Activated CD4-positive, alpha-beta memory T cell treated with anti-CD3 and anti-CD28 coated beads for 36 hours (primary cell): ENCODE data around the gene PDE4B. TPM values are rescaled to one million over a fixed set of nuclear protein-coding genes. Genes with fewer than 3 reads are reported as not detected.

Experiments used
- CTCF ChIA-PET: fragments of 350-600 bp; sonication (Branson Sonifier 250); formaldehyde crosslinking; loops from one replicate; lab custom pipeline; 2021; ENCODE audit warnings: antibody characterized with exemption, inconsistent platforms; lab: Charles Lee
- POLR2A ChIA-PET: fragments of 350-600 bp; sonication (Branson Sonifier 250); formaldehyde crosslinking; loops from one replicate; lab custom pipeline; 2021; ENCODE audit warnings: antibody characterized with exemption; lab: Charles Lee
- DNase-seq: peaks from one replicate; pipeline ENCODE4 v3.0.0-alpha.2; 2020
- H3K27ac Mint-ChIP-seq: one replicate; pipeline ENCODE4 v1.8.0; 2021; ENCODE audit warnings: mixed read lengths
- H3K27me3 Mint-ChIP-seq: one replicate; pipeline ENCODE4 v1.8.0; 2021; ENCODE audit warnings: mixed read lengths
- H3K36me3 Mint-ChIP-seq: one replicate; pipeline ENCODE4 v1.8.0; 2021; ENCODE audit warnings: mixed read lengths
- H3K4me1 Mint-ChIP-seq: one replicate; pipeline ENCODE4 v1.8.0; 2021; ENCODE audit warnings: low read depth, mixed read lengths
- H3K4me3 Mint-ChIP-seq: one replicate; pipeline ENCODE4 v1.8.0; 2021; ENCODE audit warnings: mild to moderate bottlenecking, mixed read lengths
- H3K9me3 Mint-ChIP-seq: one replicate; pipeline ENCODE4 v1.8.0; 2021; ENCODE audit warnings: mixed read lengths
- intact Hi-C: fragments of 100-400 bp; cut with micrococcal nuclease; formaldehyde crosslinking; loops from one replicate; pipeline ENCODE4 v1.15.1; 2023
- total RNA-seq, 2 experiments: library from RNA; stranded (reverse); gene quantifications; one replicate each; pipeline ENCODE4 v1.2.3, GENCODE V29; 2021

PDE4B gene
- total RNA-seq, 2 experiments from 2014 or later = 34.7 to 38.3 TPM

DNA sequence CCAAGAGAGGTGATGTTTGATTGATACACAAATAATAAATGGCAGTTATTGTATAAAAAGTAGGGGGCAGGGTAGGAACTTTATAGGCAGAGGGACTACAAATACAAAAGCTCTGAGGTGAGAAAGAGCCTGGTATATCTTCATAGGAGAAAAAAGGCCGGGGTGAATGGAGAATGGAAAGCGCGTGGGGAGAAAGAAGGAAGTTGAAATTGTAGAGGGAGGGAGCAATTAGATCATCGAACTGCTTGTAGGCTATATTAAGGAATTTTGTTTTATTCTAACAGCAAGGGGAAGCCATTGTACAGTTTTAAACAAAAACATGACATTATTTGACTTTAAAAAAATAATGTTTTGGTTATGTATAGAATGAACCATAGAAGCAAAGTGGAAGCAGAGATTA lies 147.4 kb downstream of the PDE4B start:
- ChIA-PET POLR2A (no interaction called here), CTCF (interaction anchor here (0.6 to 0.8 kb wide), 2 partner anchors 7 to 303 kb away, joined by 3 to 4 read pairs; no protein-coding TSS in a partner anchor)
- H3K4me3 Mint-ChIP-seq = no peak overlapping the region
- intact Hi-C loops = no loop called here
- peaks cover 1% of the 10 kb centered on the region for H3K27me3 Mint-ChIP-seq
- no peaks in the 10 kb centered on the region for H3K36me3 Mint-ChIP-seq
- no peaks in the 10 kb centered on the region for H3K4me1 Mint-ChIP-seq
- no peak for DNase-seq
- no peaks in the 10 kb centered on the region for H3K9me3 Mint-ChIP-seq
- H3K27ac Mint-ChIP-seq = no peak overlapping the region

DNA sequence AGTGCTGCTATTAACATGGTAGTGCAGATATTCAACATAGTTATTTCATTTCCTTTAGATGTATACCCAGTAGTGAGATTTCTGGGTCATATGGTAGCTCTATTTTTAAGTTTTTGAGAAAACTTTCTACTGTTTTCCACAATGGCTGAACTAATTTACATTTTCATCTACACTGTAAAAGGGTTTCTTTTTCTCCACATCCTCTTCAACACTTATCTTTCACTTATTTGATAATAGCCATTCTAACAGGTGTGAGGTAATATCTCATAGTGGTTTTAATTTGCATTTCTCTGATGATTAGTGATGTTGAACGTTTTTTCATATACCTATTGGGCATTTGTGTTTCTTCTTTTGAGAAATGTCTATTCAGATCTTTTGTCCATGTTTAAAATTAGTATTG lies 149.8 kb downstream of the PDE4B start:
- Mint-ChIP-seq H3K4me1 (no peaks in the 10 kb centered on the region), H3K4me3 (no peak overlapping the region), H3K36me3 (no peaks in the 10 kb centered on the region), H3K27me3 (peaks cover 3% of the 10 kb centered on the region), H3K27ac (no peak overlapping the region), H3K9me3 (no peaks in the 10 kb centered on the region)
- DNase-seq = no peak
- ChIA-PET POLR2A (interaction anchor here (0.6 kb wide), 1 partner anchor 740 kb away, joined by 3 read pairs; no protein-coding TSS in a partner anchor), CTCF (interaction anchor here (0.6 to 0.8 kb wide), 3 partner anchors 17 to 300 kb away, joined by 3 to 5 read pairs (median 3); no protein-coding TSS in a partner anchor)
- intact Hi-C loops = no loop called here

DNA sequence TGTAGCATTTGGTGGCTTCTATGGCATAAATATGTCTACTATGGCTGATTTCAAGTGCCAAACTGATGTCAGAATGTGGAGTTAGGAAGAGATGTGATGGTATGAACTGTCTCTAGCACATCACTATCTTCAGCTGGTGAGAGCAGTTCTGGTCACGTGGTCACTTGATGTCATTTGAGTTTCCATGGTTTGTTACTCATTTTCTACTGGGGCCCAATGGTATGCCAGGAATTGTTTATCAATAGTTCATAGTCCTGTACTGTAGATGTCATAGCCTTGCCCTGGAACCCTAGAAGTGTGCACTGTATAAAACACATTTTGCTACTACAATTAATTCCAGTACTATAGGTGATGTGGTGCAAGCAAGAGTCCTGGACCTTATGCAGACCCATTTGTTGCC lies 153.7 kb downstream of the PDE4B start:
- POLR2A ChIA-PET = no interaction called here

GRCh38 chr1:65946960-65947359 lies 154.3 kb downstream of the PDE4B start:
- ChIA-PET POLR2A (no interaction called here), CTCF (no interaction called here)
- H3K27ac Mint-ChIP-seq = no peak overlapping the region
- intact Hi-C loops = no loop called here
- no peak for DNase-seq
- peaks cover 5% of the 10 kb centered on the region for H3K27me3 Mint-ChIP-seq
- H3K4me3 Mint-ChIP-seq = no peak overlapping the region
- no peaks in the 10 kb centered on the region for H3K9me3 Mint-ChIP-seq
- peaks cover under 1% of the 10 kb centered on the region for H3K4me1 Mint-ChIP-seq
- no peaks in the 10 kb centered on the region for H3K36me3 Mint-ChIP-seq

More for the DNA sequence above, 153.7 kb downstream of the PDE4B start:
- Mint-ChIP-seq H3K27me3 (peaks cover 3% of the 10 kb centered on the region), H3K36me3 (no peaks in the 10 kb centered on the region), H3K9me3 (no peaks in the 10 kb centered on the region), H3K4me3 (no peak overlapping the region), H3K27ac (no peak overlapping the region), H3K4me1 (no peaks in the 10 kb centered on the region)
- CTCF ChIA-PET = no interaction called here
- intact Hi-C loops = no loop called here
- DNase-seq = no peak

DNA sequence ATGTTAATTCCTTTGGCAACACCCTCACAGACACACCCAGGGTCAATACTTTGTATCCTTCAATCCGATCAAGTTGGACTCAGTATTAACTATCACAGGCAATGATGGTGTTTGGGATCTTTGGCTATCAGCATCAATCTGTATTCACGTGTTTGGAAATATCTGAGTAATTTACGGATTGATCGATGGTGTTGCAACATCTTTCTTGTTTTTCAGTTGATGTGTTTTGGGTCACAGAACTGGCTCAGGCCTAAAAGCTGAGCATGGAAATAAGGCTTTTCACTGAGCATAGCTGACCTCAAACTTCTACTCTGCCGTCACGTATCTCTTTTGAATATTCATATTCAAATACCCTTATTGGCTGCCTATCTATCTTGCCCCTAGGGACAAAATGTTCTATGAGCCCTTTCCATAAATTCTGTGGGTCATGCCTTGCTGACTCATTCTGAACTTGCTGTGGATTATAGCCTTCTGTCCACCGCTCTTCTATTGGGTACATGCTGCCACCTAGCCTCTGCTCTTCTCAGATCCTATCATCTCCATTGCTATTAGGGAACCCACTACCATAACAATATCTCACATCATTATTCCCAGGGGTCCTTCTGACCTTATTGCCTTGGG lies 156.0 kb downstream of the PDE4B start:
- no peaks in the 10 kb centered on the region for H3K9me3 Mint-ChIP-seq
- no peak overlapping the region for H3K4me3 Mint-ChIP-seq
- no peaks in the 10 kb centered on the region for H3K36me3 Mint-ChIP-seq
- no peak for DNase-seq
- intact Hi-C loops = no loop called here
- H3K27me3 Mint-ChIP-seq = peaks cover 4% of the 10 kb centered on the region
- ChIA-PET CTCF (interaction anchor here (1.0 kb wide), 1 partner anchor 294 kb away, joined by 3 read pairs; no protein-coding TSS in a partner anchor), POLR2A (no interaction called here)
- H3K4me1 Mint-ChIP-seq = peaks cover 12% of the 10 kb centered on the region
- H3K27ac Mint-ChIP-seq = no peak overlapping the region

DNA sequence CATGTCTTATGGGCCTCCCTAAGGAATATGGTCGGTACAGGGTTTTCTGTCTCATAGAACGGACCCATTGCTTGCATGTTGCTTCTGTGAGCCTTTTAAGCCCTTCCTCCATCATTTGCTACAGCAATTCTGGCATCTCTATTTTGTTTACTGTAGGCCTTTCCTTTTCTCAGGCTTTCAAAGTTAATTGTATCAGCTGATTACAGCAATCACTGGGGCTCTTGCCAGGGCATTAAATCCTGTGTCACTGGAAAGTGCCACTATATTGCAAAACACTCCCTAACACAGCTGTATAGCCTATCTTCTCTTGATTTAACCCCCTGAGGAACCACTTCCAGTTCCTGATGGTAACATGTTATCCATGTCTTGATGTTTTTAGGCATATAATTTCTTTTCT lies 156.5 kb downstream of the PDE4B start:
- Mint-ChIP-seq H3K36me3 (no peaks in the 10 kb centered on the region), H3K4me3 (no peak overlapping the region), H3K4me1 (peaks cover 12% of the 10 kb centered on the region), H3K27ac (no peak overlapping the region), H3K9me3 (no peaks in the 10 kb centered on the region), H3K27me3 (peaks cover 4% of the 10 kb centered on the region)
- DNase-seq = no peak
- intact Hi-C loops = no loop called here
- POLR2A ChIA-PET = no interaction called here
- CTCF ChIA-PET = no interaction called here

DNA sequence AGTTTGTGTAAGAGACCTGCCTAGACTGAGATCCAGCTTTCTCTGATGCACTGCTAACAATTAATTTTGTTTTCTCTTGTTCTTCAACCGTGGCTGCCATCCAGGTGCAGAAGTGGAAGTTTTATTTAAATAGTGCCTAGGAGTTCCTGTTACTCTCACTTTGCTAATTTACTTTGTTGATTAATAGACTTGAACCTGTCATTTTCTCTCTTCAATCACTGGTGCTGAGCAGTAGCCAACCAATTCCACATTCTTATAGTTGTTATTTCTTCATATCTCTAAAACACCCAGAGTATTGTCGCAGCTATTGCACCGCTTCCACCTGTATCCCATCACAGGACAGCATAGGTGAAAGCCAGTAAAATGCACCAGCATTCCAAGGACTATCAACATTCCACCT lies 157.2 kb downstream of the PDE4B start:
- Mint-ChIP-seq H3K4me3 (no peak overlapping the region), H3K36me3 (no peaks in the 10 kb centered on the region), H3K9me3 (no peaks in the 10 kb centered on the region), H3K27ac (no peak overlapping the region), H3K4me1 (peaks cover 12% of the 10 kb centered on the region), H3K27me3 (peaks cover 4% of the 10 kb centered on the region)
- ChIA-PET CTCF (interaction anchor here (1.0 kb wide), 1 partner anchor 496 kb away, joined by 3 read pairs; no protein-coding TSS in a partner anchor), POLR2A (no interaction called here)
- no peak for DNase-seq
- intact Hi-C loops = loop anchor here (5.0 to 10.0 kb wide), 2 partner anchors 138 to 715 kb away; no protein-coding TSS in a partner anchor

DNA sequence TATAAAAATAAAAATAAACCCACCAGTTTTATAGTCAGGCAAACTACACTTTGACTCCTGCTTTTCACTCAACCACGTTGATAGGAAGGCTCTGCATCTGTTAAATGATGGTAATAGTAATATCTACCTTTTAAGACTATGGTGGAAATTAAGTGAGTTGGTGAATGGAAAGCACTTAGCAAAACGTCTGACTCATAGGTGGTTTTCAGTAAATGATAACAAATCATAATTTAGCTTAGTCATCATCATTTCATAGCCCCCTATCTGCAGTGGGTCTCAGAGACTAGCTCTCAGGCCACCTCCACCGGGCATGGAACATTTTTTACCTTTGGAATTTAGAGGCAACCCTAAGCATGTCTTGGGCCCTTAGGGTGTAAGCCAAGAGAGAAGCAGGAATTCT lies 160.0 kb downstream of the PDE4B start:
- Mint-ChIP-seq H3K4me1 (peaks cover 12% of the 10 kb centered on the region), H3K36me3 (no peaks in the 10 kb centered on the region), H3K27ac (no peak overlapping the region), H3K4me3 (no peak overlapping the region), H3K27me3 (peaks cover 2% of the 10 kb centered on the region), H3K9me3 (no peaks in the 10 kb centered on the region)
- CTCF ChIA-PET = interaction anchor here (1.6 to 3.0 kb wide), 2 partner anchors 290 to 493 kb away, joined by 8 to 21 read pairs; no protein-coding TSS in a partner anchor
- intact Hi-C loops = loop anchor here (5.0 to 10.0 kb wide), 2 partner anchors 140 to 718 kb away; no protein-coding TSS in a partner anchor
- DNase-seq = no peak
- POLR2A ChIA-PET = no interaction called here

DNA sequence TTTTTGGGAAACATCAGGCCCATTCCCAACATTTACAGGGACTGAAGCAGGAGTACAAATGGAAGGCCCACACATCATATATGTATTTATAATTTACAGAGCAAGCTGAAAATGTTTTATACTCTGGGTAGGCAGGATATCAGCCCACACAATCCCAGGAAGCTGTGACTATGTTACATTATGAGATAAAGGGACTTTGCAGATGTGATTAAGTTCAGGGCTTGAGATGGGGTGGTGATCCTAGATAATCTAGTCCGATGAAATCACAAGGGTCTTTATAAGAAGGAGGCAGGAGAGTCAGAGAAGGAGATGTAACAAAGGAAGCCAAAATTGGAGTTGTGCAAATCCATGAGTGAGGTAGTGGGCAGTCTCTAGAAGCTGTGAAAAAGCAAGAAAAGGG lies 160.5 kb downstream of the PDE4B start:
- Mint-ChIP-seq H3K4me1 (peaks cover 12% of the 10 kb centered on the region), H3K27ac (no peak overlapping the region), H3K4me3 (no peak overlapping the region), H3K27me3 (peaks cover 2% of the 10 kb centered on the region), H3K9me3 (no peaks in the 10 kb centered on the region), H3K36me3 (no peaks in the 10 kb centered on the region)
- ChIA-PET POLR2A (no interaction called here), CTCF (interaction anchor here (1.6 to 3.0 kb wide), 2 partner anchors 289 to 492 kb away, joined by 8 to 21 read pairs; no protein-coding TSS in a partner anchor)
- intact Hi-C loops = loop anchor here (5.0 to 10.0 kb wide), 2 partner anchors 141 to 718 kb away; no protein-coding TSS in a partner anchor
- DNase-seq = no peak

DNA sequence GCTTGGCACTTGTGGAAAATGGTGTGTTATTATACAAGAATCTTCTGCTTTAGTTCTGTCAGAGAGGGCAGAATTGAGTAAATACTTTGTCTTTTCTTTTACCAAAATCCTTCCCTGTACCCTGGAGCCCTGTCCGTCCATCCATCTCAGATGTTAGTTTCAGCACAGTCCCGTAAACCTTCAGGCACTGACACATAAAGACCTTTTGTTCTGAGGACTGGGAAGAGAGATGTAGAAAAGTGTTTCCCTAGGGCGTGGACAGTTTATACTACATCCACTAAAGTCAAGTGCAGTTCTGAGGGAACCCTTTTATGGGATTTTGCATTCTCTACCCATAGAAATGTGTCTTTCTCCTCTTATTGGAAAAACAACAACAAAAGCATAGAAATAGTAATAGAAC lies 162.4 kb downstream of the PDE4B start:
- H3K4me1 Mint-ChIP-seq = peaks cover 12% of the 10 kb centered on the region
- H3K4me3 Mint-ChIP-seq = no peak overlapping the region
- ChIA-PET CTCF (interaction anchor here (1.2 to 3.6 kb wide), 4 partner anchors 287 to 491 kb away, joined by 5 to 113 read pairs (median 24); no protein-coding TSS in a partner anchor), POLR2A (no interaction called here)
- no peaks in the 10 kb centered on the region for H3K36me3 Mint-ChIP-seq
- intact Hi-C loops = loop anchor here (5.0 to 10.0 kb wide), 3 partner anchors 238 to 772 kb away; no protein-coding TSS in a partner anchor
- H3K9me3 Mint-ChIP-seq = no peaks in the 10 kb centered on the region
- no peak for DNase-seq
- H3K27me3 Mint-ChIP-seq = peaks cover 4% of the 10 kb centered on the region
- H3K27ac Mint-ChIP-seq = no peak overlapping the region

DNA sequence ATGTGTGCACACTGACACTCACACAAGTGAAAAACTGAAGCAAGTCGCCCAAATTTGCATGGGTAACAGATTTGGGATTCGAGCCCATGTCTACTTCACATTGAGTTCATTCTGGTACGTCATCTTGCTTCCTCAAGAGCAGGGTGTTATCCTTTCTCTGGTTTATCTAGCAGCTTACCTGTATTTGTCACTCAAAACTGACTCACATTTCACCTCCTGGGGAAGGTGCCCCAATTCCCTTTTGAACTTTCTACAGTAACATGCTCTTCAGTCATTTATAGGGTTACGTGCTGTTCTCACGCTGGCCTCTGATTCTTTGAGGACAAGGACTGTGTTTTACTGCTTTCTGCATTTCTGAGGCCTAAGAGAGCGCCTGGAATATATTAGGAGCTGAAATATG lies 162.8 kb downstream of the PDE4B start:
- Mint-ChIP-seq H3K36me3 (no peaks in the 10 kb centered on the region), H3K4me1 (peaks cover 12% of the 10 kb centered on the region), H3K27ac (no peak overlapping the region), H3K4me3 (no peak overlapping the region), H3K27me3 (peaks cover 4% of the 10 kb centered on the region), H3K9me3 (no peaks in the 10 kb centered on the region)
- intact Hi-C loops = loop anchor here (5.0 to 10.0 kb wide), 3 partner anchors 238 to 772 kb away; no protein-coding TSS in a partner anchor
- ChIA-PET POLR2A (no interaction called here), CTCF (interaction anchor here (1.0 to 3.6 kb wide), 5 partner anchors 30 to 491 kb away, joined by 3 to 113 read pairs (median 16); no protein-coding TSS in a partner anchor)
- no peak for DNase-seq
